Liver (tissue), 9 donors: ENCODE measurements around the gene TMBIM1. TPM values are rescaled to one million over a fixed set of nuclear protein-coding genes. Genes with fewer than 3 reads are reported as not detected.

Experiments used
- DNase-seq: peaks from one replicate; pipeline ENCODE4 v3.0.0-alpha.2; 2017; ENCODE audit warnings: low spot score
- H3K27ac ChIP-seq, 2 donors: one replicate each; pipeline ENCODE4 v1.7.0; 2013; ENCODE audit warnings: inconsistent platforms in 2 of 2, low read length in 2 of 2, control low read depth in 1 of 2, low read depth in 1 of 2, mild to moderate bottlenecking in 1 of 2
- H3K27me3 ChIP-seq, 4 donors: one replicate each; pipeline versions ENCODE4 v1.6.1 to v1.7.0; 2013; ENCODE audit warnings: low read length in 3 of 4, inconsistent platforms in 1 of 4, mild to moderate bottlenecking in 1 of 4, moderate library complexity in 1 of 4; ENCODE audit not compliant: control insufficient read depth in 4 of 4, insufficient read depth in 4 of 4
- H3K36me3 ChIP-seq, 4 donors: one replicate each; pipeline versions ENCODE4 v1.6.1 to v1.7.0; 2013; ENCODE audit warnings: low read length in 3 of 4, mild to moderate bottlenecking in 3 of 4, low read depth in 1 of 4, moderate library complexity in 1 of 4; ENCODE audit not compliant: control insufficient read depth in 4 of 4, insufficient read depth in 3 of 4
- H3K4me1 ChIP-seq, 4 donors: one replicate each; pipeline versions ENCODE4 v1.6.1 to v1.7.0; 2013; ENCODE audit warnings: low read length in 3 of 4, mild to moderate bottlenecking in 3 of 4, moderate library complexity in 1 of 4; ENCODE audit not compliant: control insufficient read depth in 4 of 4, insufficient read depth in 4 of 4
- H3K4me3 ChIP-seq, 3 donors: one replicate each; pipeline versions ENCODE4 v1.6.1 to v1.7.0; 2013; ENCODE audit warnings: low read length in 3 of 3, control low read depth in 1 of 3, low read depth in 1 of 3, mild to moderate bottlenecking in 1 of 3
- H3K9ac ChIP-seq, 2 donors: one replicate each; pipeline ENCODE4 v1.7.0; 2013; ENCODE audit warnings: low read length in 2 of 2, mild to moderate bottlenecking in 2 of 2, moderate library complexity in 2 of 2, control low read depth in 1 of 2, low read depth in 1 of 2
- H3K9me3 ChIP-seq, 4 donors: one replicate each; pipeline versions ENCODE4 v1.6.1 to v1.7.0; 2013; ENCODE audit warnings: low read length in 3 of 4; ENCODE audit not compliant: control insufficient read depth in 4 of 4
- ATF3 ChIP-seq: IDR thresholded peaks from 2 replicates; pipeline ENCODE4 v1.6.1; 2016; ENCODE audit warnings: antibody characterized with exemption
- CTCF ChIP-seq: fragments of 150-350 bp; IDR thresholded peaks from 2 replicates; pipeline ENCODE4 v1.5.1; 2017; ENCODE audit warnings: improper control_type of control experiment, low read depth, low read length; ENCODE audit not compliant: missing input control
- EGR1 ChIP-seq, 2 donors: IDR thresholded peaks; 2 replicates each; pipeline ENCODE4 v1.6.1; 2016 to 2018; ENCODE audit warnings: antibody characterized with exemption in 2 of 2, low read depth in 2 of 2
- FOXA1 ChIP-seq: IDR thresholded peaks from 2 replicates; pipeline ENCODE4 v1.6.1; 2016; ENCODE audit warnings: antibody characterized with exemption
- FOXA2 ChIP-seq: IDR thresholded peaks from 2 replicates; pipeline ENCODE4 v1.6.1; 2016; ENCODE audit warnings: antibody characterized with exemption
- GABPA ChIP-seq, 2 donors: IDR thresholded peaks in 1 of 2; conservative IDR thresholded peaks in 1 of 2; 2 replicates each; pipeline ENCODE4 v1.6.1; 2016; ENCODE audit warnings: antibody characterized with exemption in 2 of 2, mild to moderate bottlenecking in 1 of 2, moderate library complexity in 1 of 2
- HNF4A ChIP-seq, 2 donors: conservative IDR thresholded peaks; 2 replicates each; pipeline ENCODE4 v1.6.1; 2016; ENCODE audit warnings: antibody characterized with exemption in 2 of 2, mild to moderate bottlenecking in 2 of 2
- HNF4G ChIP-seq: IDR thresholded peaks from 2 replicates; pipeline ENCODE4 v1.6.1; 2016; ENCODE audit warnings: antibody characterized with exemption
- JUND ChIP-seq, 2 donors: IDR thresholded peaks; 2 replicates each; pipeline ENCODE4 v1.6.1; 2016; ENCODE audit warnings: antibody characterized with exemption in 2 of 2
- NR2F2 ChIP-seq: IDR thresholded peaks from 2 replicates; pipeline ENCODE4 v1.6.1; 2016; ENCODE audit warnings: antibody characterized with exemption
- RAD21 ChIP-seq, 2 donors: IDR thresholded peaks; 2 replicates each; pipeline ENCODE4 v1.6.1; 2016; ENCODE audit warnings: antibody characterized with exemption in 2 of 2, mild to moderate bottlenecking in 2 of 2
- REST ChIP-seq: IDR thresholded peaks from 2 replicates; pipeline ENCODE4 v1.6.1; 2016; ENCODE audit warnings: antibody characterized with exemption, mild to moderate bottlenecking
- RXRA ChIP-seq, 2 donors: IDR thresholded peaks; 2 replicates each; pipeline ENCODE4 v1.6.1; 2017 to 2018; ENCODE audit warnings: antibody characterized with exemption in 2 of 2, mild to moderate bottlenecking in 1 of 2
- SP1 ChIP-seq: IDR thresholded peaks from 2 replicates; pipeline ENCODE4 v1.6.1; 2018; ENCODE audit warnings: antibody characterized with exemption, mild to moderate bottlenecking
- TAF1 ChIP-seq: conservative IDR thresholded peaks from 2 replicates; pipeline ENCODE4 v1.6.1; 2016; ENCODE audit warnings: antibody characterized with exemption, mild to moderate bottlenecking
- YY1 ChIP-seq: IDR thresholded peaks from 2 replicates; pipeline ENCODE4 v1.6.1; 2016; ENCODE audit warnings: antibody characterized with exemption, mild to moderate bottlenecking
- ZBTB33 ChIP-seq: IDR thresholded peaks from 2 replicates; pipeline ENCODE4 v1.6.1; 2016; ENCODE audit warnings: antibody characterized with exemption
- WGBS: extraction: QIAGEN DNeasy Blood & Tissue Kit; methylation state at CpG from one replicate; pipeline ENCODE4 v1.1.7; 2013; 5-methylcytosine and 5-hydroxymethylcytosine counted together
- polyA plus RNA-seq, 2 donors: library from polyadenylated mRNA; stranded (reverse) in 1 of 2; unstranded in 1 of 2; fragments of 200-250 nt in 1 of 2; fragments of >200 nt in 1 of 2; fragmentation: Nextera tagmentation in 1 of 2; extraction: Ambion mirVana in 1 of 2; gene quantifications; one replicate each; pipeline versions ENCODE4 v1.2.1 to v1.2.3, GENCODE V29; 2013 to 2015
- total RNA-seq, 2 donors: library from RNA; depleted of rRNA; stranded (reverse); fragments of >200 nt; gene quantifications; one replicate each; pipeline ENCODE4 v1.2.3, GENCODE V29; 2014
- donor health status: healthy.
- donor health status: healthy.
- donor health status: healthy.
- donor health status: healthy.
- donor health status: healthy.

Gene TMBIM1
- total and polyA plus RNA-seq, 4 donors = 61.8 to 133 (median 114) TPM

GRCh38 chr2:218286570-218287459, 5.5 kb downstream of the TMBIM1 start:
- H3K27ac ChIP-seq = peak overlapping the region; percentile 80 to 84
- 32% methylated on average over 11 of the region's 11 CpGs for WGBS
- DNase-seq = peak; percentile 83
- H3K36me3 ChIP-seq = no peaks in the 10 kb centered on the region
- no peaks in the 10 kb centered on the region for H3K9me3 ChIP-seq
- peaks cover 40 to 91% (median 77%) of the 10 kb centered on the region in 4 donors for H3K4me1 ChIP-seq
- no peaks in the 10 kb centered on the region for H3K27me3 ChIP-seq
- peak overlapping the region in 1 of 2 donors; percentile 79 for H3K9ac ChIP-seq
- no peak for TF ChIP-seq RAD21 (IDR thresholded peaks at IDR 0.05)
- TF ChIP-seq NR2F2 = peak; percentile 32
- TF ChIP-seq HNF4G = peak; percentile 46
- TF ChIP-seq HNF4A (conservative IDR thresholded peaks at IDR 0.05) = peak; percentile 39 to 74
- no peak for TF ChIP-seq GABPA (IDR thresholded peaks at IDR 0.05 in 1 of 2, conservative IDR thresholded peaks at IDR 0.05 in 1 of 2)
- no peak for TF ChIP-seq FOXA2
- no peak for TF ChIP-seq ZBTB33
- no peak for TF ChIP-seq CTCF
- TF ChIP-seq REST = no peak
- TF ChIP-seq SP1 = peak; percentile 60
- peak; percentile 13 for TF ChIP-seq YY1
- no peak for TF ChIP-seq ATF3
- no peak for TF ChIP-seq EGR1 (IDR thresholded peaks at IDR 0.05; ENCODE audit: low read depth in 2 of 2)
- TF ChIP-seq JUND (IDR thresholded peaks at IDR 0.05) = peak; percentile 15 to 68
- no peak overlapping the region for H3K4me3 ChIP-seq

- Histone ChIP-seq H3K27me3 (no peaks in the 10 kb centered on the region), H3K36me3 (peaks cover 0 to 5% (median under 1%) of the 10 kb centered on the region in 4 donors), H3K9me3 (no peaks in the 10 kb centered on the region), H3K4me3 (no peak overlapping the region), H3K9ac (peak overlapping the region; percentile 33 to 52), H3K4me1 (peaks cover 35 to 86% (median 72%) of the 10 kb centered on the region in 4 donors), H3K27ac (peak overlapping the region; percentile 80 to 84)
- WGBS = 16% methylated on average over 6 of the region's 6 CpGs
- no peak for DNase-seq
- TF ChIP-seq TAF1 (no peak), RXRA (IDR thresholded peaks at IDR 0.05) (peak; percentile 60 to 77), JUND (IDR thresholded peaks at IDR 0.05) (peak in 1 of 2 donors; percentile 30), CTCF (no peak), FOXA1 (no peak), GABPA (IDR thresholded peaks at IDR 0.05 in 1 of 2, conservative IDR thresholded peaks at IDR 0.05 in 1 of 2) (no peak), HNF4A (conservative IDR thresholded peaks at IDR 0.05) (peak; percentile 37 to 73), HNF4G (no peak), YY1 (peak; percentile 90), EGR1 (IDR thresholded peaks at IDR 0.05; ENCODE audit: low read depth in 2 of 2) (no peak), FOXA2 (no peak), NR2F2 (no peak), ATF3 (no peak)
These were observed 6.7 kb downstream of the TMBIM1 start for GRCh38 chr2:218285604-218286003.
